GM18517 (cell line): ENCODE data around the gene TBC1D30.
"Not testable (repeated sequence)": the region's sequence is repeated elsewhere in the genome, so short reads cannot be mapped to it uniquely, and the experiment has no call there.

Experiments
- ATAC-seq: cut with Tn5 transposase; IDR thresholded peaks from one replicate; pipeline ENCODE4 v1.9.1; 2021; ENCODE audit warnings: mild to moderate bottlenecking, moderate library complexity; ENCODE audit not compliant: unreplicated experiment

Gene TBC1D30

DNA sequence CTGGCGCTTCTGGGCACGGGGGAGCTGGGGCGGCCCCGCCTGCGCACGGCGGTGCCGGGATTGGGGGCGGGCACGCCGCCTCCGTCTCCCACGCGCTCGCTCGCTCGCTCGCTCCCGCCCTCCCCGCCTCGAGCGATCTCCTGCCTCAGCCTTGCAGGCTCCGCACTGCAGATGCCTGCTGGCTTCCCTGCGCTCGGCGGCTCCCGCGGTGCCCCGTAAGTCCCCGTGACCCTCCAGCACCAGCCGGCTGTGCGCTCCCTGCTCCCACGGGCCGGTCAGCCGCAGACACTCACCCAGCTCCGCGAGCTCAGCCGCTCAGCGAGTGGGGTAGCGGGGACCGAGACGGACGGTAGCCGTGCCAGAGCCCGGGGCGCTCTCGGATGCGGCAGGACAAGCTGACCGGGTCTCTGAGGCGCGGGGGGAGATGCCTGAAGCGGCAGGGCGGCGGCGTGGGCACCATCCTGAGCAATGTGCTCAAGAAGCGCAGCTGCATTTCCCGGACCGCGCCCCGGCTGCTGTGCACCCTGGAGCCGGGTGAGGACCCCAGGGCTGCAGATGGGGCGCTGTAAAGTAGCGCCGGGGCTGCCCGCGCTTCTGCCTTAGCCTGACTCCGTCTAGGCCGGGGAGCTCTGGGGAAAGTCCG lies at the start of gene TBC1D30:
Gene TBC1D30 (plus strand): TSS at position 148 of the 643 bp plus-strand sequence. CDS start 233 bp downstream, at position 381.
- no peak for ATAC-seq

DNA sequence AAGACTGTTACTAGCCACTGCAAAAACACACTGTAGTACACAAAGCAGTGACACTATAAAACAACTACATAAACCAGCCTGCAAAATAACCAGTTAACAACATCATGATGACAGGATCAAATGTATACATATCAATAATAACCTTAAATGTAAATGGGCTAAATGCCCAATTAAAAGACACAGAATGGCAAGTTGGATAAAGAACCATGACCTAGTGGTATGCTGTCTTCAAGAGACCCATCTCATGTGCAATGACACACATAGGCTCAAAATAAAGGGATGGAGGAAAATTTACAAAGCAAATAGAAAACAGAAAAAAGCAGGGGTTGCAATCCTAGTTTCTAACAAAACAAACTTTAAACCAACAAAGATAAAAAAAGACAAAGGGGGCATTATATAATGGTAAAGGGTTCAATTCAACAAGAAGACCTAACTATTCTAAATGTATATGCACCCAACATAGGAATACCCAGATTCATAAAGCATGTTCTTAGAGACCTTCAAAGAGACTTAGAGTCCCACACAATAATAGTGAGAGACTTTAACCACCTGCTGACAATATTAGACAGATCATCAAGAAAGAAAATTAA lies 49.2 kb upstream of the TBC1D30 start:
- ATAC-seq, result not testable (repeated sequence)

DNA sequence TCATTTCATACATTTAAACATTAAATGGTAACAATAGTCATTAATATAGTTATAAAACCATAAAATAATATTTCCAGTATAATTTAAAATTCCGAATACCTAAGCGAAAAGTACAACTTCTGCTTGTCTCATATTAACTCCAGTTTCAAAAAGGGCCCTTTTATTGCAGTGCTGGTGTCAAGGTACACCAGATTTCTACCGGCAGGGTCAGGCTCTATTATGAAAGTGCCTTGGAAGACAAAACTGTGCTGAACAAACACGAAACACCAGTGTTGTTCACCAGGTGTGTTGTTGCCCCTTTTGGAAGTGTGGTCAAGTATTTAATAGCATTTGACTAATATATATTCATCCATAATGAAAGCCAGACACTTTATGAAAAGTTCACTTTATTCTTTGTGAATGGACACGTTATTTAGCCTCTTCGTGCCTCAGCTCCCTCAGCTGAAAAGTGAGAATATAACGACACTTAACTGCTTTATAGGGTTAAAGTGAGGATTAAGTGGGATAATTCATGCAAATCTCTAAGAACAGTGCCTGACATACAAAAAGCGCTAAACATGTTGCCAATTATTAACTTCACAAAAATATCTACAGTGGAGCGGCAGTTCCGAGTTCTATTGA lies 45.0 kb upstream of the TBC1D30 start:
- ATAC-seq, result no peak

DNA sequence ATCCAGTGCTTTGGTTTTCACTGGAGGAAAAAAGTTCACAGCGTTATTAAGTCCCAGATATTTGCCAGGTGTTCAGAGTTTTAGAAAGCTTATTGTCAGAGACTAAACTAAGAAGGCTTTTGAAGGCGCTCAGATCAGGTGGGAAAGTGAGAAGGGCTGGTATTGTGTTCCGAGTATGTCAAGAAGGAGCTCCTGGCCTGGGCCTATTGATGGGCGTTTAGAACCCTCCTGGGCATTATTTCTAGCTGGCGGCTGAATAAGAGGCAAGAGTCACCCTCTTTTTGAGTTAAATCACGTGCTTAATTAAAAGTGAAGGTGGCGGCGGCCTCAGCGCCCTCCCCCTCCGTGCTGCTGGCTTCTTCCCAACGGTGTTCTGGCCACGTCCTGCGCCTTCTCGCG lies 44.3 kb upstream of the TBC1D30 start:
- ATAC-seq, result no peak

DNA sequence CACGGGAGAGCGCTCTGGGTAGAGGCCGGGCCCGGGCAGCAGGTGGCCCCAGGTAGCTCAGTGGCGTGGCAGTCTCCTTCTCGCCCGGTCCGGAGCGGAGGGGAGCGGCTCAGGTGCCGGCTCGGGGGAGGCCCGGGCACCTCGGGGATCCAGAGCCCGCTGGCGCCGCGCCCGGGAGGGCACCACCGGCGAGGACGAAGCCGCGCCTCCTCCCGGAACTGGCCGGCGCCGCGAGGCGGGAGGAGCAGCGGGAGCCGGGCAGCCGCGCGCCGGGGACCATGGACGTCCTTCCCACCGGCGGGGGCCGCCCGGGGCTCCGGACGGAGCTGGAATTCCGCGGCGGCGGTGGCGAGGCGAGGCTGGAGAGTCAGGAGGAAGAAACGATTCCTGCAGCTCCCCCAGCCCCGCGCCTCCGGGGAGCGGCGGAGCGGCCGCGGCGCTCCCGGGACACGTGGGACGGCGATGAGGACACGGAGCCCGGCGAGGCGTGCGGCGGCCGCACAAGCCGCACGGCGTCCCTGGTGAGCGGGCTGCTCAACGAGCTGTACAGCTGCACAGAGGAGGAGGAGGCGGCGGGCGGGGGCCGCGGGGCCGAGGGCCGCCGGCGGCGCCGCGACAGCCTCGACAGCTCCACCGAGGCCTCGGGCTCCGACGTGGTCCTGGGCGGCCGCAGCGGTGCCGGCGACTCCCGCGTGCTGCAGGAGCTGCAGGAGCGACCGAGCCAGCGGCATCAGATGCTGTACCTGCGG lies 43.7 kb upstream of the TBC1D30 start:
- no peak for ATAC-seq

GRCh38 chr12:64781280-64782190 lies 42.9 kb upstream of the TBC1D30 start:
- no peak for ATAC-seq

- no peak for ATAC-seq
Observed at GRCh38 chr12:64782191-64782876, 42.1 kb upstream of the TBC1D30 start.

GRCh38 chr12:64785838-64786237 lies 38.6 kb upstream of the TBC1D30 start:
- no peak for ATAC-seq

GRCh38 chr12:64790166-64790565 lies 34.3 kb upstream of the TBC1D30 start:
- ATAC-seq, result no peak

- no peak for ATAC-seq
Observed at GRCh38 chr12:64791036-64791435, 33.4 kb upstream of the TBC1D30 start.

DNA sequence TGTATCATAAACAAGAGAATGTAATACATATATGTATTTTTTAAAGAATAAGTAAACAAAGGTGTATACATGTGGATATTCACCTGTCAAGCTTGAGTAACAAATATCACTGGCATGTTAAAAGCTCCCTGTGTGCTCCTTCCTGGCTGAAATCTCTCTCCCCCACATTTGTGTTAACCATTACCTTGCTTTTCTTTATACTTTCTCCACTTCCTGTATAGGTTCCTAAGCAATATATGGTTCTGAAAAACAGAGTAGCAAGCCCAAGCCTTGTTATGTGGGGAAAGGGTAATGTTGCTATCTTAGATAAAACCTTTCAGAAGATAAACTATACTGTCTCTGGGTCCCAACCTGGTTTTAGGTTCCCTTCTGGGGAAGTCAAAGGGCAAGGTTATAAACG lies 32.3 kb upstream of the TBC1D30 start:
- ATAC-seq, result no peak

DNA sequence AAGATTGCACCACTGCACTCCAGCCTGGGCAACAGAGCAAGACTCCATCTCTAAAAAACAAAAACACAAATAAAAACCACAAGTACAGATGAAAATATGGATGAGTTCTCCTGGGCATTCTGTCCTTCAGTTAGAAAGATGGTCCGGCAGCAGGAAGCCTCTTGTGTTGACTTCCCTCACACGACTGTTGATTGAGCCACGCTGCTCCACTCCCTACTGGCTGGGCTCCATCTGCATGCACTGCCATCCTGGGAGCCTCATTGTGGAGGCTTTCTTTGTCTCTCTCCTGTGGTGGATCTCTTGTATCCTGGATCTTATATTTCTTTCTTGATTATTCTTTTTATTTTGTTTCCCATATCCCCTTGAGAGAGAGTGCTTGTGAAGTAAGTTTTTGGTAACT lies 30.8 kb upstream of the TBC1D30 start:
- ATAC-seq, result no peak

DNA sequence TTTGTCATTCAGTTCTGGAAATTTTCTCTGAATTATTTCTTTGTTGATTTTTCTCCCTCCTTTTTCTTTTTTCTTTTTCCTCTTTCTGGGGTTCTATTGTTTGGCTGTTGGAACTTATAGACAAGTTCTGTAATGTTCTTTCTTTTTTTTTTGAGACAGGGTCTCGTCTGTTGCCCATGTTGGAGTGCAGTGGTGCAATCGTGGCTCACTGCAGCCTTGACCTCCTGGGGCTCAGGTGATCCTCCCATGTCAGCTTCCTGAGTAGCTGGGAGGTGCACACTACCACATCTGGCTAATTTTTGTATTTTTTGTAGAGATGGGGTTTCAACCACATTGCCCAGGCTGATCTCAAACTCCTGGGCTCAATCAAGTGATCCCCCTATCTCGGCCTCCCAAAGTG lies 30.1 kb upstream of the TBC1D30 start:
- ATAC-seq, result no peak

DNA sequence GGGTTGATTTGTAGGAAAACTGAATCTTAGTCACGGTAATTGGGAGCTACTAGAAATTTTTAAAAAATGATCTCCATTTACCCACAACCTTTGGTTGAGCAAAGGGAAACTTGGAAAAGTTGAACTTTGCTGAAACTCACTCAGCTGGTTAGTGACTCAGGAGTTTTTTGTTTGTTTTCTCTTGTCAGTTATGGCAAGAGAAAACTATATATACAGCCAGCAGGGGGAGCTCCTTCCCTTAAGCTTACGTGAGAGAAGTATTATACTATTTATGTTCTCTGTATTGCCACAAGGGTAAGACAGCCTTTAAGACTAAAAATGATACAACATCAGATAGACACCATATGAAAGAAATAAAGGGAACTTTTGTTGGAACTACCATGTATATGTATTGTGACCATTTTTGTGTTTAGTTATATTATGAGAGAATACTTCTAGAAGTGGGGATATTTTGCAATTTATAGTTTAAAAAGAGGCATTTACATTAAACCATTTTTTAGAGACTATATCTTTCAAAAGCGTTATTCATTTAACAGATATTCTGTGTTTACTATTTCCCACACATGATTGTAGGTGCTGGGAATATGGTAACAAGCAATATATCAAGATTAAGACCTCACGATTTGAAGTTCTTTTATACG lies 28.1 kb upstream of the TBC1D30 start:
- ATAC-seq, result peak; percentile 84

DNA sequence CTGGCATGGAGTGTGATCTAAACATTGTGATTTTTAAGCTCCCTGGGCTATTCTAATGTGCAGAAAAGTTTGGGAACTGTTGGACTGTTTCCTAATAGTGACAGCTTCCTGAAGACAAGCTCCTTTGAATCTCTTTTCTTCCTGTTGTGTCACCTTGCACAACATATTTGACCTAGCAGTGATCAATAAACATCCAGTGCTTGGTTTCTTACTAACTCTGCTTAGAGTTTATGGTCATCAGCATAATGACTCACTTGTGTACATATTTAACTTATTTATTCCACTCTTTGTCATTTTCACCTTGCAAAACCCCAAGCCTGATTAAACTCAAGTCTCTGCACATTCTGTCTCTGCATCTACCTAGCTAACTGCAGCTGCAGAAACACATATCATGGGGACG lies 27.3 kb upstream of the TBC1D30 start:
- ATAC-seq, result no peak

- no peak for ATAC-seq
Observed at GRCh38 chr12:64798165-64798564, 26.3 kb upstream of the TBC1D30 start.

DNA sequence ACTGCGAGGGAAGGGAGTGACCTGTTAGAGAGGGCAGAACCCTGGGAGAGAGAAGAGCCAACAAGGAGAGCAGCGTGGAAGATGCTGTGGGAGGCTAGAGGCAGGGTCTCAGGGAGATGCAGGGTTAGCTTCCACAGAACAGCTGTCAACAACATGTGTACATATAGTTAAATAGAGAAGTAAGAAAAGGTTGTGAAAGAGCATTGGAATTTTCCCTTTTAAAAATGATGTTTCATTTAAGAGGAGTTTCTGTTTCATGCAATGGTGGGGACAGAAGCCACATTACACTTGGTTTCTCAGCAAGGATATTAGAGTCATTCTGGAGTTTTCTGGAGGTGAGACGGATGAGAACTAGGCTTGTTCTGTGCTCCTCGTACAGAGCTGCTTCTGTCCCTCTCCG lies 23.8 kb upstream of the TBC1D30 start:
- ATAC-seq, result peak; percentile 39

DNA sequence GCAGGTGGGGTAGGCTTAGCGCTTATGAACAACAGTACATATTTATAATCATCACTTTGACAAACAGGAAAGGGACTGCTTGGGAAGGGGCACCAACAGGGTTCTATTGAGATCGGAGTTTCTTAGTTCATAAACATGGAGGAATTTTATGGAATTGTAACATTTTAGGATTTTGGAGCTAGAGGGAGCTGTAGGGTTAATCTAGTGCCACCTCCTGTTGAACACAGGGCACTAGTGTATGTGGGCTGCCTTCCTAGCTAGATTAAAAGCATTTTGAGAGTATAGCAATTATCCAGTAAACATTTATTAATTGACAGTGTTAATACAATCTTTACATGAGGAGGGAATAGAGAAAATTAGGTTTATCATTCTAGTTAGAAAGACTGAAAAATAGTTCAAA lies 23.1 kb upstream of the TBC1D30 start:
- no peak for ATAC-seq

GRCh38 chr12:64802180-64802775 lies 22.2 kb upstream of the TBC1D30 start:
- ATAC-seq, result peak; percentile 72
